ENCODE results near the gene DNLZ.

Gene DNLZ

DNA sequence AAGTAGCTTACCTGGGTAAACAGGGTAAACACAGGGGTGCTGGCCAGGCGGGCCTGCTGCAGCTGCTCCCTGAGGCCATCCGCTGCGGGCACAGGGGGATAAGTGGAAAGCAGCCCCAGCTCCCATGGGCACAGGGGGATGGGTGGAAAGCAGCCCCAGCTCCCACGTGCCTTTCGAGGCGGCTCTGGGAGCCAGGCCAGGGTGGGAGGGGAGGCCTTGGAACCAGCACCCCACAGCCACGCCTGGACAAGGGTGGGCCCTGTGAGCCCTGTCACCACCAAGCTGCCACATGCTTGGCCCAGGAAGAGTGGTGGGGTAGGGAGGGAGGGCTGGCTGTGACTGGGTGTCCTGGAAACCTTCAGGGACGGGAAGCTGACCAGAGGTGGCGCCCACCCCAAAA is 17.8 kb upstream of the DNLZ start:
- Histone ChIP-seq H3K4me1 (ENCODE audit: control insufficient read depth in 1 of 2, insufficient read depth in 2 of 2, low read length in 2 of 2) (no peaks in the 10 kb centered on the region), H3K9me3 (ENCODE audit: control insufficient read depth in 1 of 2, low read length in 2 of 2) (no peaks in the 10 kb centered on the region), H3K36me3 (ENCODE audit: control insufficient read depth in 1 of 2, insufficient read depth in 2 of 2, low read length in 2 of 2) (peaks cover 21 to 81% of the 10 kb centered on the region in 2 donors), H3K4me3 (ENCODE audit: low read depth in 1 of 2, low read length in 2 of 2) (no peak overlapping the region), H3K27me3 (ENCODE audit: low read depth, low read length) (no peaks in the 10 kb centered on the region), H3K27ac (ENCODE audit: low read length) (no peak overlapping the region)

DNA sequence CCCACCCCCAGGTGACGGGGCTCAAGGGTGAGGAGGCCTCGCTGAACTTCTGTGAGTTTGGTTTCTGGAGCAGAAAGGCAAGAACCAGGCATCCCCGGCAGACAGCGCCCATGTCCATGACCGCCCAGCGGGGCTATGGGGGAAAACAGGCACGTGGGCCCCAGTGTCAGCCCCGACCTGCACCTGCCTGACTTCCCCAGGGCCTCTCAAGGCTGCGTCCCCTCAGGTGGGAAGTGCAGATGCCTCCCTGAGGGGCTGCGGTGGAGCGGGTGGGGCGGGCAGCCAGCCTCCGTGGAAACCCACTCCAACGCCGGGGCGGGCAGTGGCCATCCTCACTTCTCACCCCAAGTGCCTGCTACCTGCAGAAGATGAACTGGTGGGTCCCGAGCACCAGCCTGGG is 16.8 kb upstream of the DNLZ start:
- H3K27ac ChIP-seq (ENCODE audit: low read length), result no peak overlapping the region
- H3K4me1 ChIP-seq (ENCODE audit: control insufficient read depth in 1 of 2, insufficient read depth in 2 of 2, low read length in 2 of 2), result no peaks in the 10 kb centered on the region
- H3K4me3 ChIP-seq (ENCODE audit: low read depth in 1 of 2, low read length in 2 of 2), result no peak overlapping the region
- H3K9me3 ChIP-seq (ENCODE audit: control insufficient read depth in 1 of 2, low read length in 2 of 2), result no peaks in the 10 kb centered on the region
- no peaks in the 10 kb centered on the region for H3K27me3 ChIP-seq (ENCODE audit: low read depth, low read length)
- peaks cover 16 to 73% of the 10 kb centered on the region in 2 donors for H3K36me3 ChIP-seq (ENCODE audit: control insufficient read depth in 1 of 2, insufficient read depth in 2 of 2, low read length in 2 of 2)

DNA sequence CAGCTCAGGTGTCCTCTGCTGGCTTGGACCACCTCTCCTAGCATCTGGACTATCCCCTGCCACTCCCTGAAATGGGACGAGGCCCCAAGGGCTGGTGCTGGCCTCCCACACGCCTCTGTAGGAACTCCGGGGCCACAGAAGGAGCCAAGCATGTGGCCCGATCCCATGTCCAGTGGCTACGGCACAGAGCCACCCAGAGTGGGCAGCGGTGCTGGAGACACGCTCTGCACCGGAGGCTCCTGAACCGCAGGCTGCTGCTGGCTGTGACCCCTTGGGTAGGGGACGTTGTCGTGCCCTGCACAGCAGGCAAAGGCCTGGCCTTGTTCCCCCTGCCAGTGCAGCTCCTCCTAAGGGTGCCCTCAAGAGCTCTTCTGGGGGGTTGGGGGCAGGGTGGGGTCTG is 16.3 kb upstream of the DNLZ start:
- H3K27ac ChIP-seq (ENCODE audit: low read length), result no peak overlapping the region
- peaks cover 14 to 68% of the 10 kb centered on the region in 2 donors for H3K36me3 ChIP-seq (ENCODE audit: control insufficient read depth in 1 of 2, insufficient read depth in 2 of 2, low read length in 2 of 2)
- H3K9me3 ChIP-seq (ENCODE audit: control insufficient read depth in 1 of 2, low read length in 2 of 2), result no peaks in the 10 kb centered on the region
- no peaks in the 10 kb centered on the region for H3K4me1 ChIP-seq (ENCODE audit: control insufficient read depth in 1 of 2, insufficient read depth in 2 of 2, low read length in 2 of 2)
- H3K4me3 ChIP-seq (ENCODE audit: low read depth in 1 of 2, low read length in 2 of 2), result no peak overlapping the region
- H3K27me3 ChIP-seq (ENCODE audit: low read depth, low read length), result no peaks in the 10 kb centered on the region

DNA sequence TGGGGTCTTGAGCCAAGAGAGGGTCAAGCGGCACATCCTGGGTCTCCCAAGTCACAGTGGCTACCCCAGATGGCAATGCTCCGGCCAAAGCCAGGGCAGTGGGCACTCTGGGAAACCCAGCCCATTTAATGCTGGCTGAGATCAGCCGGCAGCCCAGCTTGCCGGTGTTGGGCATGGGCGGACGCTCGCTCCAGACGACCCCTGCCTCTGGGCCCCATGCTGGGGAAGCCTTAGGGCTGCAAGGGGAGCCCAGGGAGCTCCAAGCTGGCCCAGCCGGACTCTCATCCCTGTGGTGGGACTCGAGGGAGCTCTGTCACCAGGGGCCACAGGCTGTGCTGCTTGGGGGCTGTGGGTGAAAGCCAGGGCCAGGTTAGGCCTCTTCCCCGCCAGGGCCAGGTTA is 15.9 kb upstream of the DNLZ start:
- Histone ChIP-seq H3K27me3 (ENCODE audit: low read depth, low read length) (no peaks in the 10 kb centered on the region), H3K36me3 (ENCODE audit: control insufficient read depth in 1 of 2, insufficient read depth in 2 of 2, low read length in 2 of 2) (peaks cover 9 to 63% of the 10 kb centered on the region in 2 donors), H3K4me1 (ENCODE audit: control insufficient read depth in 1 of 2, insufficient read depth in 2 of 2, low read length in 2 of 2) (no peaks in the 10 kb centered on the region), H3K9me3 (ENCODE audit: control insufficient read depth in 1 of 2, low read length in 2 of 2) (no peaks in the 10 kb centered on the region), H3K4me3 (ENCODE audit: low read depth in 1 of 2, low read length in 2 of 2) (no peak overlapping the region), H3K27ac (ENCODE audit: low read length) (no peak overlapping the region)

DNA sequence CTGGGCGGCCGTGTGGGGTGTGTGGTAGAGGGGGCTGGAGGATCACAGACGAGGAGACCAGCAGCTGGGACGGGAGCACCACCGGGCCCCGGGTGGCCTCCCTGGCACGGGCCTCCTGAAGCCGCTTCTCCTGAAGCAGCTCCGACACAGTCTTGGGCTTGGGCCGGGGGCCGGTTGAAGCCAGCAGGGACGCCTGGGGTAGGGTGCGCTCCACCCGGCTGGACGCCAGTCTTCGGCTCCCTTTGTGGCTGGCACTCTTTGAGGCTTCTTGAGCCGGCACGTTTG is 15.4 kb upstream of the DNLZ start:
- Histone ChIP-seq H3K27ac (ENCODE audit: low read length) (no peak overlapping the region), H3K27me3 (ENCODE audit: low read depth, low read length) (no peaks in the 10 kb centered on the region), H3K4me1 (ENCODE audit: control insufficient read depth in 1 of 2, insufficient read depth in 2 of 2, low read length in 2 of 2) (no peaks in the 10 kb centered on the region), H3K36me3 (ENCODE audit: control insufficient read depth in 1 of 2, insufficient read depth in 2 of 2, low read length in 2 of 2) (peaks cover 5 to 59% of the 10 kb centered on the region in 2 donors), H3K9me3 (ENCODE audit: control insufficient read depth in 1 of 2, low read length in 2 of 2) (no peaks in the 10 kb centered on the region), H3K4me3 (ENCODE audit: low read depth in 1 of 2, low read length in 2 of 2) (no peak overlapping the region)

DNA sequence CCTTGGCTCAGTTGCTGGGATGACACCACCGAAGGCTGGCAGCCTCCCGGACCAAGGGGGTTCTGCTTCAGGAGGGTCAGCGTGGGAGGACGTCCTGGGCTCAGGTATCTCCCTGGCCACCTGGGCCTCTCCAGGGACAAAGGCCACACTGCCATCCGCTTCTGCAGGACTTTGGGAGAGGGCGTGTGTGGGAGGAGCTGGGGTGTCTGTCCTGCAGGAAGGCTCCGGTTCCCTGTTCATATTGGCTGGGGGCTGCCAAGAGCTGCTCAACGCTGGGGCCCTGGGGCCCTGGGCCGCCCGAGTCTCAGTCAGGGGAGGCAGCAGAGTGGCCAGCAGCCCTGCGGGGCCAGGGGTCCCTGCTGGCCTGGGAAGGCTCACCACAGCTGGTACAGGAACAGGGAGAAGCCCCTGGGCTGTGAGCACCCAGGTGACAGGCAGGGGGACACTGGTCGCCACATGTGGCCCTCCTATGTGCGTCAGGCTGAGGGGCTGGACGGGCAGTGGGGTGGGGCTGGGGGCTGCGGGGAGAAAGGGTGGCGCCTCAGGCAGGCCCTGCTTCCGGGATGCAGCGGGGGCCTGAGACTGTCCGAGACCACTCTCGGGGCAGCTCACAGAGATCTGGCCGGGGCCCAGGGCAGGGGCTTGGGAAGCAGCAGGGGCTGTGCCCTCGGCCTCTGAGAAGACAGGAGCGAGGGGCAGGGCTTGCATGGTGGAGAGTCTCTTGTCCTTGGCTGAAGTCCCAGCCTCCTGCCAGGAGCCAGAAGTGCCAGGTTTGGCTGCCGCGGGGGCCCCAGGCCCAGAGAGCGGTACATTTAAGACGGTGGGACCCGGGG is 14.8 kb upstream of the DNLZ start:
- Histone ChIP-seq H3K27ac (ENCODE audit: low read length) (no peak overlapping the region), H3K36me3 (ENCODE audit: control insufficient read depth in 1 of 2, insufficient read depth in 2 of 2, low read length in 2 of 2) (peaks cover 5 to 53% of the 10 kb centered on the region in 2 donors), H3K27me3 (ENCODE audit: low read depth, low read length) (no peaks in the 10 kb centered on the region), H3K9me3 (ENCODE audit: control insufficient read depth in 1 of 2, low read length in 2 of 2) (no peaks in the 10 kb centered on the region), H3K4me3 (ENCODE audit: low read depth in 1 of 2, low read length in 2 of 2) (no peak overlapping the region), H3K4me1 (ENCODE audit: control insufficient read depth in 1 of 2, insufficient read depth in 2 of 2, low read length in 2 of 2) (peaks cover 0 to 2% of the 10 kb centered on the region in 2 donors)

DNA sequence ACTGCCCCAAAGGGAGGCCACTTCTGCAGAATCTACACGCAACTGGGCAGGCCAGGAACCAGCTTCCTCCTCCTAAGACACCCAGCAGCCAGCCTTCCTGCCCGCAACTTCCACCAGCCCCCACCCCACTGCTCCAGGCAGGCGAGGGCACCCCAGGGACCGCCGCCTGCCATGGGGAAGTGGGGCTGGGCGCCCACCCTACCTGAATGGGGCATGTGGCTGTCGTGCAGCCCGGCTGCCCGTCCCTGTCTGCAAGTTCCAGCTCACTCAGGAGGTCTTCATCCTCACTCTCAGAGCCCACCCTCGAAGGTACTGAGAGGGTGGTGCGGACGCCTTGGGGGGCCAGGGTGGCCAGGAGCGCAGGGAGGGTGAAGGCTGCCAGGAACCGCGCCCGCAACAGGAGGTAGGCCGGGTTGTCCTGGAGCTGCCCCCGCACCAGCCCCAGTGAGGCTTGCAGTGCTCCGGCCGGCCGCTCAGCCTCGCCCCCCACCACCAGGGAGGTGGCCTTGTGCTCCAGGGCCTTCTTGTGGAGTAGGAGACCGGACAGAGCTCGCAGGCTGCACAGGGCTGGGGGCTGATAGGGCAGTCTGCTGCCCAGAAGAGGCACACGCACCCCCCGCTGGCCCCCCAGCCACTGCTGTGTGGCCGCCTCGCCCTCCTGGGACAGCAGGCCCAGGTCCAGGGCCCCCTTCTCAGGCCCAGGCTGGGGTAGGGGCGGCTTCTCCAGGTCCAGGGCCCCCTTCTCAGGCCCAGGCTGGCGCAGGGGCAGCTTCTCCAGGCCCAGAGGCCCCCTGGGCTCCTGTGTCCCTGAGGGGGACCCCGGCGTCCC is 14.0 kb upstream of the DNLZ start:
- Histone ChIP-seq H3K27ac (ENCODE audit: low read length) (no peak overlapping the region), H3K4me1 (ENCODE audit: control insufficient read depth in 1 of 2, insufficient read depth in 2 of 2, low read length in 2 of 2) (peaks cover 0 to 6% of the 10 kb centered on the region in 2 donors), H3K4me3 (ENCODE audit: low read depth in 1 of 2, low read length in 2 of 2) (no peak overlapping the region), H3K27me3 (ENCODE audit: low read depth, low read length) (no peaks in the 10 kb centered on the region), H3K36me3 (ENCODE audit: control insufficient read depth in 1 of 2, insufficient read depth in 2 of 2, low read length in 2 of 2) (peaks cover 5 to 45% of the 10 kb centered on the region in 2 donors), H3K9me3 (ENCODE audit: control insufficient read depth in 1 of 2, low read length in 2 of 2) (no peaks in the 10 kb centered on the region)

DNA sequence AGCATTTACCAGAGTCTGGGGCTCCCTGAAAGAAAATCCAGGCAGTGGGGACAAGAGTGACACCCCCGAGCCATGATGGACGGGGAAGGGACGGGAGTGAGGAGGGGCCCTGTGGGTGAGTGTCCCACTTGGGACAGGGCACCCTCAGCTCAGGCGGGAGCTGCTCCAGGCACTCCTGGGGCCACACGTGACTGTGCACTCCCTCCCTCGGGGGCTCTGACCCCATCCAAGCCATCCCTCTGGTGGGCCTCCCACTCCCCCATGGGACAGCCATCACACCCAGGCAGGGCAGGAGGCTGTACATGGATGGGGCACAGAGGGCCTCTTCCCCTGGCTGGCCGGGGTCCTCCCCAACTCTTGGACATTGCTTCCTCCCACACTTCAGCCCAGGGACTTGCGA is 12.9 kb upstream of the DNLZ start:
- Histone ChIP-seq H3K9me3 (ENCODE audit: control insufficient read depth in 1 of 2, low read length in 2 of 2) (no peaks in the 10 kb centered on the region), H3K27me3 (ENCODE audit: low read depth, low read length) (no peaks in the 10 kb centered on the region), H3K4me1 (ENCODE audit: control insufficient read depth in 1 of 2, insufficient read depth in 2 of 2, low read length in 2 of 2) (peaks cover 0 to 12% of the 10 kb centered on the region in 2 donors), H3K27ac (ENCODE audit: low read length) (no peak overlapping the region), H3K4me3 (ENCODE audit: low read depth in 1 of 2, low read length in 2 of 2) (no peak overlapping the region), H3K36me3 (ENCODE audit: control insufficient read depth in 1 of 2, insufficient read depth in 2 of 2, low read length in 2 of 2) (peaks cover 5 to 34% of the 10 kb centered on the region in 2 donors)

DNA sequence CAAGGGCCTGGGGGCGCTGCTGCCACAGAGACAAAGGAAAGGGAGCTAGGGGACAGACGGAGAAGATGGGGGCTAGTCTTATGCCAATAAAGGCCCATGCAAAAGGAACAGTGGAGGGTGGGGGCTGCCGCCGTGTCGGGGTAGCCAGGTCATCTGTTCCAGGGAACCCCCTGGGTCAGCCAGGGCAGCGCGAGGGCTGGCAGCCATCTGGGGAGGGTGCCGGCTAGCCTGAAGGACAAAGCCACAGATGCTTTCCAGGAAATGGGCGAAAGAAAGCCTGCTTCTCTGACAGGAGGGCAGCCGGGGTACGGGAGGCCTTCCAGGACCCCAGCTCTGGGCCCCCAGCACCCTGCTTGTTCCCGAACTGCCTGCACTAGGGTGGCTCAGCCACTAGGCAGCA is 11.6 kb upstream of the DNLZ start:
- Histone ChIP-seq H3K4me3 (ENCODE audit: low read depth in 1 of 2, low read length in 2 of 2) (no peak overlapping the region), H3K27me3 (ENCODE audit: low read depth, low read length) (no peaks in the 10 kb centered on the region), H3K27ac (ENCODE audit: low read length) (no peak overlapping the region), H3K9me3 (ENCODE audit: control insufficient read depth in 1 of 2, low read length in 2 of 2) (no peaks in the 10 kb centered on the region), H3K36me3 (ENCODE audit: control insufficient read depth in 1 of 2, insufficient read depth in 2 of 2, low read length in 2 of 2) (peaks cover 5 to 21% of the 10 kb centered on the region in 2 donors), H3K4me1 (ENCODE audit: control insufficient read depth in 1 of 2, insufficient read depth in 2 of 2, low read length in 2 of 2) (peaks cover 0 to 12% of the 10 kb centered on the region in 2 donors)

DNA sequence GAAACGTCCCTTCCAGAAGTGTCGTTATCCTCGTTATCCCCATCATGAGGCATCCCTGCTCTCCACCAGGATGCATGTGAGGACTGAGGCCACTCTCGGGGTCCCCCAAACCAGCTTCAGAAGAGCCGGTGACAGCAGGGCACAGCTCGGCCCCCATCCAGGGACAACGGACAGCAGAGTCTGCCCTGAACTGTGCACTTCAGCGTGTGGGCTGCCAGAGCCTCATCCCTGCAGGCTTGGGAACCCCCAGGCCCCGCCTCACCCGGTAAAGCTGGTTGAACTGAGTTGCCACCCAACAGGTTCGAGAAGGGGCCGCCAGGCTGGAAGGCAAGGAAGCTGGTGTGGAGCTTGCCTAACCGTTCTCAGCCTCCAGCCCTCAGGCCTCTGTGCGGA is 10.6 kb upstream of the DNLZ start:
- H3K9me3 ChIP-seq (ENCODE audit: control insufficient read depth in 1 of 2, low read length in 2 of 2), result no peaks in the 10 kb centered on the region
- no peaks in the 10 kb centered on the region for H3K27me3 ChIP-seq (ENCODE audit: low read depth, low read length)
- H3K4me1 ChIP-seq (ENCODE audit: control insufficient read depth in 1 of 2, insufficient read depth in 2 of 2, low read length in 2 of 2), result peaks cover 0 to 12% of the 10 kb centered on the region in 2 donors
- H3K36me3 ChIP-seq (ENCODE audit: control insufficient read depth in 1 of 2, insufficient read depth in 2 of 2, low read length in 2 of 2), result peaks cover under 1 to 12% of the 10 kb centered on the region in 2 donors
- no peak overlapping the region for H3K27ac ChIP-seq (ENCODE audit: low read length)
- no peak overlapping the region for H3K4me3 ChIP-seq (ENCODE audit: low read depth in 1 of 2, low read length in 2 of 2)

DNA sequence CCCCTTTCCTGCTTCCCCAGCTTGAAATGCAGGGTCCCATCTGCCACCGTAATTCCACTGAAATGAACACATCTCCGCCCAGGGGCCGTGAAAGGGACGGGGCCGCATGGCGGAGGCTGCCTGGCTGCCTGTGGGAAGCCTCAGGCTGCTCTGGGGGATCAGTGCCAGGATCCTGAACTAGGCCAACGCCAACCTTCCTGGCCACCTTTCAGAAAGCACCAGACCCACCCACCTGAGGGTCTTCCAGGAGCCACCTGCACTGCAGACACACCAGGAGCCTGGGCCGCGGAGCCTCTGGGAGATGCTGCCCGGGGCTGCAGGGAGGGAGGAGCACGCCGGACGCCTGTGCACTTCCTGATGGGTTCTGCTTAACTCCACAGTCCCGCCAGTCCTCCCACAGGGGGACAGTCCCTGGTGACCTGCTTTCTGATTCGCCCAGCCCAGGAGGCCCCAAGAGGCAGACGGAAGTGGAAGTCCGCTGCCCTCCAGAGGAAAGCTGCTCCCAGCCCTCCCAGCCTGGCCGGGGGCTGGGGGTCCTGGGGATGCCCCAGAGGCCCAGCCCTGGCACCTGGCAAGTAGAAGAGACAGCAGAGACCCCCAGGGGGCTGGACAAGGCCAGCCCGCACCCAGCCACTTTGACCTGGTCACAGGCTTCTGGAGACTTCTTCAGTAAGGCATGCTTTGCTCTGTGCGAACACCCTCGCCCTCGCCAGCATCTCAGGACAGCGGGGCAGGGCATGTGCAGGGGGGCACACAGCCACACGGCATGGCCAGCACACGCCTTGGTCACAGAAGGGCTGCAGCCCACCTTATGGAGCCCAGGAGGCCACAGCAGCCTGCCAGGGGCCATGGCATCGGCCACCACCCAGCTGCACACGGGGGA is 10.0 kb upstream of the DNLZ start, which contains the start of gene CARD9:
Gene CARD9, minus strand, starts transcription at position 370 of the 883 bp plus-strand sequence. CDS start 1,591 bp downstream, outside the sequence.
- H3K36me3 ChIP-seq (ENCODE audit: control insufficient read depth in 1 of 2, insufficient read depth in 2 of 2, low read length in 2 of 2), result peaks cover 0 to 6% of the 10 kb centered on the region in 2 donors
- peak within 1 kb of the TSS; percentile 18 to 25 for H3K4me3 ChIP-seq (ENCODE audit: low read depth in 1 of 2, low read length in 2 of 2)

More for the DNA sequence above, 10.0 kb upstream of the DNLZ start, which contains the start of gene CARD9:
- Histone ChIP-seq H3K27me3 (ENCODE audit: low read depth, low read length) (no peaks in the 10 kb centered on the region), H3K9me3 (ENCODE audit: control insufficient read depth in 1 of 2, low read length in 2 of 2) (no peaks in the 10 kb centered on the region), H3K27ac (ENCODE audit: low read length) (no peak within 1 kb of the TSS), H3K4me1 (ENCODE audit: control insufficient read depth in 1 of 2, insufficient read depth in 2 of 2, low read length in 2 of 2) (peaks cover 0 to 12% of the 10 kb centered on the region in 2 donors)
